Sigmoid colon (tissue), 4 donors: ENCODE data around the gene HOXC5.

Source experiments
- CTCF ChIP-seq, 4 experiments: fragments of 450-650 bp in 3 of 4; fragments of 200-600 bp in 1 of 4; IDR thresholded peaks; one replicate each; pipeline ENCODE4 v1.5.1; 2016 to 2019; ENCODE audit warnings: antibody characterized with exemption in 4 of 4, mild to moderate bottlenecking in 3 of 4, moderate library complexity in 2 of 4
- POLR2AphosphoS5 ChIP-seq, 4 donors: sonication (generic); formaldehyde crosslinking; IDR thresholded peaks; one replicate each; pipeline ENCODE4 v1.6.1; 2017; ENCODE audit warnings: antibody characterized with exemption in 4 of 4

- TF ChIP-seq POLR2AphosphoS5 (IDR thresholded peaks at IDR 0.05) = no peak
- no peak for TF ChIP-seq CTCF (IDR thresholded peaks at IDR 0.05)
These were observed 17.6 kb downstream of the HOXC5 start for GRCh38 chr12:54050482-54050810.
